NCI-H146 treated with DMSO at 0.1 percent for 48 hours (cell line): ENCODE results near the gene VBP1.
"Not testable (repeated sequence)": the region's sequence is repeated elsewhere in the genome, so short reads cannot be mapped to it uniquely, and the experiment has no call there.

Source experiments
- DNase-seq: peaks from one replicate; lab custom pipeline; 2025; ENCODE audit not compliant: unreplicated experiment; lab: John Stamatoyannopoulos, UW

Gene VBP1, protein sequence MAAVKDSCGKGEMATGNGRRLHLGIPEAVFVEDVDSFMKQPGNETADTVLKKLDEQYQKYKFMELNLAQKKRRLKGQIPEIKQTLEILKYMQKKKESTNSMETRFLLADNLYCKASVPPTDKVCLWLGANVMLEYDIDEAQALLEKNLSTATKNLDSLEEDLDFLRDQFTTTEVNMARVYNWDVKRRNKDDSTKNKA

DNA sequence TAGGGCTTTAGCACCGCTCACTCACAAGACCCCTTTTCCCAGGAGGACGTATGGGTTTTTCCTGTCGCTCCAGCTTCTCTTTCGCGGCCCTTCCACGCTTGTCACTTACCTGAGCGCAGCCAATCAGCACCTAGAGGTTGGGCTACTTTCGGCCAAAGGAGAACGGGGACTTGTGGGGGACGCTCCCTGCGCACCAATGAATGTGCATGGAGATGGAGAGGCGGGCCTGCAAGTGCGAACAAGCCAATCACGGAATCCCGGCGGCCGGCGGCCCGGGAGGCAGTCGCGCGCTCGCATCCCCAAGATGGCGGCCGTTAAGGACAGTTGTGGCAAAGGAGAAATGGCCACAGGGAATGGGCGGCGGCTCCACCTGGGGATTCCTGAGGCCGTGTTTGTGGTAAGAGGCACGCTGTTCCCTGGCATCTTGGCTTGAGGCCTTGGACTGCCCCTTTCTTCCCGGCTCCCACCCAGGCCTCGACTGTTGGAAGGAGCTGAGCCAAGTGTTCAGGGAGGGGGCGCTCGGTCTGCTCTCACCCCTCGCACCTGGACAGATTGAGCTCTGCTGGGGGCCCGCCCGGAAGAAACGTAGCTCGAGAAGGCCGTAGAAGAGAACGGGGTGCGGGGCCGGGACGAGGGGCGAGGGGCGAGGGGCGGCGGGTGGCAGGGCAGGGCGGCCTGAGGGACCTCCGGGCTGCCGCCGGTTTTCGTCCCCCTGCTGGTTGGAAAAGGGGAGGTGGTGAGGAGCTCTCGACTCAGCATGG, at the start of gene VBP1:
Gene VBP1, plus strand, starts transcription at position 282 of the 761 bp plus-strand sequence. Its CDS starts 23 bp downstream, at position 305.
- peak; percentile 88 for DNase-seq

DNA sequence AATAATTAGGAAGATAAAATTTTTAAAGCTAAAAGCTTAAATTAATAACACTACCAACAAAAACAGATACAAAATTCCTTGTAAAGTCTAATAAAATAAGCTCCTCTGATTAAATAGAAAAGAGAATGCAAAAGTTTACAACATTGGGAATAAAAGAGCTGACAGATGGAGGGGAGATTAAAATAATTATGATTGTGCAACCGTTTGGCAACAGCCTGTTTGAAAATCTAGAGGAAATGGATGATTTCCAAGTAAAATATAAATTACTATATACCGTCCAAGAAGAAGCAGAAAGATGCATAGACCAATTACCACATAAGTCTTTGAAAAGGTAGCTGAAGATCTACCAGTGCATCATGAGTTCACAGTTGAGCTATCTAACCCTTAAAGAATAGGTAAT, 46.4 kb upstream of the VBP1 start:
- DNase-seq, result no peak

DNA sequence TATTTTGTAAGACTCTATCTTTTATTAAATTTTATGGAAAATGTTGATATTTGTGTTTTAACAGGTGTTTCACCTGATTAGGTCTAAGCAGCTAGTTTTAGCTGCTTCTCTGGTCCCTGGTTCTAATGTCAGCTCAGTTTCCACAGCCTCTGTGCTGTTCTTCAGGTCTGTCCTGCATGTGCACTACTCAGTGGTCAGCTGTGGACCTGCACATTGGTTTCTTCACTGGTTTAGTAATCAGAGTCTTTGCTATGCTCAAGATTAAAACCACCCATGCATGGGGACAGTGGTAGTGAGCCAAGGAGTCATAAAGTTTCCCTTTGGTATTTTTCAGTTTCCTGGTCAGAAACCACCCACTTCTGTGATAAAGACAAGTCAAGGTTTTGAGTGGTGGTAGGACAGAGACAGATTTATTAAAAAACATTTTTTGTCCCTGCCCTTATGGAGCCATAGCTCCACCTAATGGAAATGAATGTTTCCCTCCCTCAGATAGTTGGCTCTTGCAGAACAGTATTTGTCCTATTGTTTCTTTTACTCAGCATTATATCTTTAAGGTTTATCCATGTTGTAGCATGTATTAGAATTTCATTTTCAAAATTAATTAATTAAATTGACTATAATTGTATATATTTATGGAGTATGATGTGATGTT, 36.8 kb upstream of the VBP1 start:
- no peak for DNase-seq

DNA sequence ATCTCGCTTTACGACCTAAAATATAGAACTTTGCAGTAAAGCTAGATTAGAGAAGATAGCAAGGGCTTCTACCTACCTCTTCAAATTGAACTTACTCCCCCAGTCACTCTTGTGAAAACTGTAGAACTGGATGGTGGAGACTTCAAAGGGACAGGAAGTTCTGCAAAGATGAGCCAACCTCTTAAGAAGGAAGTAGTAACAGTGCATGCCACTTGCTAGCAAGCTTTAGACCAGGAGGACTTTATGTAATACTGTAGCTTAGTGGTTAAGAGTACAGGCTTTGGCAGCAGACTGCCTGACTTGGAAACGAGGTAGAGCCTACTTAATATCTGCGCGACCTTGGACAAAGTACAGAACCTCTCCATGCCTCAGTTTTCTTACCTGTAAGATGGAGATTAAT, 27.5 kb upstream of the VBP1 start:
- DNase-seq, result no peak

DNA sequence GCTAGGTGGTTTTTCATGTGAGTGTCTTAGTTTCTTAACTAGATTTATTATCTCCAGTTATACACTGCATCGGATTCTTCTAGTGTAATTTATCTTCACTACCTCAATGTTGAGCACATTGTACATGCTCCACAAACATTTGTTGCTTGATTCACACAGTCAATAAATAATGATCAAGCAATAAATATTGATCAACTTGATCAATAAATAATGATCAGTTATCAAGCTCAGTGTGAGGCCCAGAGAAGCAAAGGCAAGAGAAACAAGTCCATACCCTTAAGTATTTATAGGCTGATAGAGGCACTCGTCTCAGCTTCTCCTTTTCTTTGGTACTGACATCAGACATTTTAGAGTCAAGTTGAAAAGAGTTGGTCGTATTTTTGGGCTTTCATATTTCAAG, 5.1 kb upstream of the VBP1 start:
- DNase-seq, result no peak

DNA sequence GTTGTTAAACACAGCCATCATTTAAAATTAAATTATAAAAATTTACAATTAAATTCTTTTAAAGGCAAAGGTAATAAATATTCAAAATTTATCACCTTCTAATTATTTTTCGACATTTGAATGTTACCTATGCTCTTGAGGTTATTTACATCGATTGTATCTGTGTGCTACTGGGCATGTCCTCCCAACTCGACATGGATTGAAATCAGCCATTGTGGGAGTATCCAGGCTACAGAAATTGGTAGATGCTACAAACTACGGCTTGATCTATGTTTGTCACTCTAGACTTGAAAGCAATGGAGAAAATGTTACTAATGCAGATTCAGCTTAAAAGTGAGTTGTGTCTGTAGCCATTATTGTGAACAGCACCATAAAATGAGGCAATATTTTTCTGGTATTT, 2.5 kb upstream of the VBP1 start:
- no peak for DNase-seq

DNA sequence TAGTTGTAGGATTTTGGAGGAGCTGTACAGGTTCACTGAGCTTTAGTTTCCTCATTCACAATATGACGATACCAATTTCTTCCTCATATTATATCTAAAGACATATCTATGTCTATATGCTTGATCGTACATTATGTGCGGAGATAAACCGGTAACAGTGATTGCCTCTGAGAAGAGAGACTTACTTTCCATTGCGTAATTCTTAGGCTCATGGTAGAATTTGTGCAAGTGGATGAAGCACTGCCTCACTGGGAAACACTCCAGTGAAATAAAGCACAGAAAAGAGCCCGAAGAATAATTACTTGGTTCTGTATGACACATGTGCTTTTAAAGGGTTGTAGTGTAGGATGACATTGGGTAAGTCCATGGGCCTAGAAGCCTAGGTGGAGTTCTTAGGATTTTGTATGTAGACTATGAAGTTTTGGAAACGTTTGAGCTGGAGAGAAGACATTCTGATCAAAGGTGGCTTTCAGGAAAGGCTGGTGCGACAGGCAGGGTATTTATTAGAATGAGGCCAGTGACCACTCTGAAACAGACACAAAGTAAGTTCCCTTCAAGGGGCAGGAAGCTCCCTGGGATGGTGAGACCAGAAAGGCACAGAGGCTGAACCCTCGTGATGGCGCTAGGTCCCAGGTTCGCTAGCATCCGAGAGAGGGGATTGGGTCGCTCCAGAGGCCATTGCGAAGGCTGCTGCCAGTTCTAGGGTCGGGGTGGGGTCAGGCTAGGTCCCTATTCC, 649 bp upstream of the VBP1 start:
- no peak for DNase-seq

DNA sequence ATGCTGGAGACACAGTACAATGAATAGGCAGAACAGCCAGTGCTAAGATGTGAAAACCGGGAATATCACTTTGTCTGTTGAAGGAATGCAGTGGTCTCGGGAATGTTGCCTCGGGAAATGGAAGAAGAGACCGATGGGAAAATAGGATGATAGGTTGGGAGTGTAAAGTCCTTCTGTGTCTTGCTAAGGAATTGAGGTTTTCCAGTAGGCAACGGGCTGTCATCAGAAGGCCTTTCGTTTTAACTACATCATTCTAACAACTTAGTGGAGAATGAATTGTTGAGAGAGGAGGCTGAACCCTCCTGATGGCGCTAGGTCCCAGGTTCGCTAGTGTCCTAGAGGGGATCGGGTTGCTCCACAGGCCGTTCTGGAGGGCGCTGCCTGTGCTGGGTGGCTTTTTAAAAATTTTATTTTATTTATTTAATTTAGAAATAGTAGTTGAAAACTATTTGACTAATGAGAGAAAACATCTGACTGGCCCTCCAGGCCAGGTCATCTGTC, 730 bp downstream of the VBP1 start:
- peak; percentile 17 for DNase-seq

DNA sequence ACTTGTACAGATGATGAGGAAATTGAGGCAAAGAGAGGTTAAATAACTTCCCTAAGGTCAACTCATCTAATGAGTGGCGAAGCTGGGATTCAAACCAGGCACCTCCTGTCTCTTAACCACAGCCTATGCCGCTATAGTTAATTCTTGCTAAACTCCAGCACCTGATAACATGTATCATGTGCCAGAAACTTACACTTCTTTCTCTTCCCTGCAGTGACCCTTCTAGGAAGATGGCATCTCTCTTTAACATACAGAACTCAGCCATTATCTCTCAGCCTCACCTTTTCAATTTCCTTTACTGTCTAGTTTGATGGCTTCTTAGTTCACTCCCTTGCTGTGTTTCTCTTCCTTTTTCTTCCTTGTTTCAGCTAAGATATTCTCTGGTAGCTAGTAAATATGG, 2.5 kb downstream of the VBP1 start:
- DNase-seq, result no peak

DNA sequence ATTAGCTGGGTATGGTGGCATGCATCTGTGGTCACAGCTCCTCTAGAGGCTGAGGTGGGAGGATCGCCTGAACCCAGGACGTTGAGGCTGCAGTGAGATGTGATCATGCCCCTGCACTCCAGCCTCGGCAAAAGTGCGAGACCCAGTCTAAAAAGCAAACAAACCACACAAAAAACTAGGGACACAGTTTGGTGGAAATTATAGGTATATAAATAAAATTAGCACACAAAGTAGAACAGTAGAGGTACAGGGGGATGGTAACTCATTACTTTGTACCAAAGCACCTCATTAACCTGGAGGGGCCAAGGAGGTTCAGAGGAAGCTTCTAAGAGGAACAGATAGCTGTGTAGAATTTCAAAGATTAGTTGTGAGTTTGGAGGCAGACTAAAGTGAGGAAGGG, 5.1 kb downstream of the VBP1 start:
- no peak for DNase-seq

DNA sequence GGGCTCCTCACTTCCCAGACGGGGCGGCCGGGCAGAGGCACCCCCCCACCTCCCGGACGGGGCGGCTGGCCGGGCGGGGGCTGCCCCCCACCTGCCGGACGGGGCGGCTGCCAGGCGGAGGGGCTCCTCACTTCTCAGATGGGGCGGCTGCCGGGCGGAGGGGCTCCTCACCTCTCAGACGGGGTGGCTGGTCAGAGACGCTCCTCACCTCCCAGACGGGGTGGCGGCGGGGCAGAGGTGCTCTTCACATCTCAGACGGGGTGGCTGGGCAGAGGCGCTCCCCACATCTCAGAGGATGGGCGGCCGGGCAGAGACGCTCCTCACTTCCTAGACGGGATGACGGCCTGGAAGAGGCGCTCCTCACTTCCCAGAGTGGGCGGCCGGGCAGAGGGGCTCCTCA, 7.5 kb downstream of the VBP1 start:
- not testable (repeated sequence) for DNase-seq

DNA sequence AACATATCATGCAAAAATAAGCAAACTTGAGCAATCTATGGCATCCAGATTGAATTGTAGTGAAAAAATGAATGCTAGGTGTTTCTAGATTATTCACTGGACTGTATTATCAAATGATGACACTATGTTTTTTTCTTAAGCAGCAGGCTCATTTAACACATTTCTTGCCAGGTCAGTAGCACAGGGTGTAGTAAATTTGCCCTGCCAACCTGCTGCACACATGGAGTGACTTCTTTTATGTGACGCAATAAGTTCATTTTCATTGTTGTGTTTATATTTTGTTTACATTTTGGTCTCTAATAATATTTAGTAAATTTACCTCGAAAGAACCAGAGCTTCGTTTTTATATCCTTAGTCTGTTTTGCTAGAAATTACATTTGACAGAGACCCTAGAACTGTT, 9.5 kb downstream of the VBP1 start:
- DNase-seq, result no peak

DNA sequence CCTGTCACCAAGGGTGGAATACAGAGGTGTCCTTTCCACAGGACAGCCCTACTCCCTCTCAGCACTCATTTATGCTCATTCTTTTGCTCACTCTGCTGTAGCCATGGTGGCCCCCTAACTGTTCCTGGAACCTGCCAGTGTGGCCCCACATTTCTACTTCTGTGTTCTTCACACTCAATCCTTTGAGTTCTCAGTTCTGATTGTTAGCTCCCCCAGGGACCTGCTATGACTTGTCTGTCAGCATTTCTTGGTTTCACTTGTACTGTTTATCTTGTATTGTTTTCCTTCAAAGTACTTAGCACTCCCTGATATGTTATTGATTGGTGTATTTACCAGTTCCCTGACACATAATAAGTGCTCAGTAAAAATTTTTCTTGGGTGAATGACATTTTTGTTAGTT, 14.9 kb downstream of the VBP1 start:
- DNase-seq, result no peak

DNA sequence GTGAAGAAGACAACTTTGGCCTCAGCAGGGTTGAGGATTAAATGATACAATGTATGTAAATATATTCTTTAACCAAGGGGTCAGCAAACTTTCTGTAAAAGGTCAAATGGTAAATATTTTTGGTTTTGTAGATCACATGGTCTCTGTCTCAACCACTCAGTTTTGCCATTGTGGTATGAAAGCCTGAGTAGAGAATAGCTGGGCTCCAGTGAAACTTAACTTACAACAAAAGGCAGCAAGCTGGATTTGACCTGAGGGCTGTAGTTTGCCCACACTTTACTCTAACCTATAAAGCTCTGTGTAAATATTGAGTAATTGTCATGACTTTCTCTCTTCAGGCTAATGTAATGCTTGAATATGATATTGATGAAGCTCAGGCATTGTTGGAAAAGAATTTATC, 19.6 kb downstream of the VBP1 start:
- no peak for DNase-seq

DNA sequence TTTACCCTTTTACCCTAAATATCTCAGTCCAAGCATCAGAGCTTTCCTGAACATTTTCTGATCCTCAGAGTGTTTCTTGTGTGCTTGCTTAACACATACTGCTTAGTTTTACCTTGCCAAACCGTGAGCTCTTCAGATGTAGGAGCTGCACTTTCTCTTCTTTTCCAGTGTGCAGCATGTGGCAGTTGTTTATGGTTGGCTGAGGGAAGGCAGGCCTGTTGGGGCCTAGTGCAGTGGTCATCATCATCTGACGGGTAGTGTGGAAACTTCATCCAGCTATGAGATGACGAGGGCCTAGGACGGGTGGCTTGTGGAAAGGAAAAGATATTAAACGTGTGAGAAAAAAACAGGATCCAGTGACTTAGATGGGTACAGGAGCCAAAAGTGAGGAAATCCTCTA, 21.5 kb downstream of the VBP1 start:
- DNase-seq, result no peak

DNA sequence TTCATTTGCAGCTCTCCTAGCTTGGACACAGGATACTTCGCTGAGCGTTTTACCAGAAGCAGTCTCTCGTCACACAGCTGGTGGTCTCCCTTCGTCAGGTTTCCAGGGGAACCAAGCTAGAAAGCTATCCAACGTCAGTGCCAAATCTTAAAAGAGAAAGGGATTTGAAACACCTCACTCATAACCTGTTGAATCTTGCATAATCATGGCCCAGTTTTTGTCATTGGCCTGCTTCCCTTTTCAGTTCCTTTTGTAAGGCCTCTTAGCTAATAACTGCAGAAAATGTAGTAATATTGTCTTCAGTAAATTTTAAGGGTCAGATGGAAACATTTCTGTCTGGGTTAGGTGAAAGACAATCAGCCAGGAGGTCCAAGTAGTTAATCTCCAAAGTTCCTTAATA, 26.0 kb downstream of the VBP1 start:
- no peak for DNase-seq

DNA sequence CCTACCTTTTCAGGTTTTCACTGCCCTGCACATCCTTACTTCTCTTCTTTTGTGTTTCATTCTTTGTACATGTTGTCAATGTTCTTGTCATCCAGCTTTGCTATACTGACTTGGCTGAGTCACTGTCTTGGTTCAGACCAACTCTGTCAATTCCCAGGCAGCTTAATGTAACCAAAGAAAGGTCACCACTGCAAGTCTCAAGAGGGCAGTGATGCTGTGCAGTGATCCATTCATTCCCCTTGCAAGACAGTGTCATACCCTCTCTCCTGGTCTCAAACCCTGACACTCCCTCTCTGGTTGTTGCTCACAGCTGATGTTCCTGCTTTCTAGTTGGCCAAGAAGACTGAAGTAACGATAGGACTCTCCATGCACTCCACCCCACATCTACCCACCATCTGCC, 30.5 kb downstream of the VBP1 start:
- DNase-seq, result no peak

DNA sequence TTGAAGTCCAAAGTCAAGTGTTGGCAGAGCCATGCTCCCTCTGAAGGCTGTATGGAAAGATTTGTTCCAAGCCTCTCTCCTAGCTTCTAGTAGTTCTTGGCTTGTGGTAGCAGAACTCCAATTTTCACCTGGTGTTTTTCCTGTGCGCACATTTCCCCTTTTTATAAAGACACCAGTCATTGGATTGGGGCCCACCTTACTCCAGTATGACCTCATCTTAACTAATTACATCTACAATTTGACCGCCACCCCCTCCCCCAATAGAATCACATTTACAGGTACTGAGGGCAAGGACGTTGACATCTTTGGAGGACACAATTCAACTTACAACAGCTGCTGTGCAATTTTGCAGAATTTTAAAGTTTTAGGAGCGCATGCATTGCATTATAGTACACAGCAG, 31.2 kb downstream of the VBP1 start:
- no peak for DNase-seq

DNA sequence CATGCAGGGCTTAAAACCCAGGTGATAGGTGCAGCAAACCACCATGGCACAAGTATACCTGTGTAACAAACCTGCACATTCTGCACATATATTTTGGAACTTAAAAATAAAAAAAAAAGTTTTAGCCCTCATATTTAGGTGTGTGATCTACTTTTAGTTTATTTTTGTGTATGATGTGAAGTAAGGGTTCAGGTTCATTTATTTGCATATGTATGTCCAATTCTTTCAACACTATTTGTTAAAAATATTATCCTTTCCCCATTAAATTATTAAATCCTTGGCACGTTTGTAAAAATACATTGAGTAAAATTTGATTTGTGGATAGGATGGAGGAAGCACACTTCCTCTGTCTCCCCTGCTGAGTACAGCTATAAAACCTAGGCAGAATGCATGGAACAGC, 35.1 kb downstream of the VBP1 start:
- no peak for DNase-seq

DNA sequence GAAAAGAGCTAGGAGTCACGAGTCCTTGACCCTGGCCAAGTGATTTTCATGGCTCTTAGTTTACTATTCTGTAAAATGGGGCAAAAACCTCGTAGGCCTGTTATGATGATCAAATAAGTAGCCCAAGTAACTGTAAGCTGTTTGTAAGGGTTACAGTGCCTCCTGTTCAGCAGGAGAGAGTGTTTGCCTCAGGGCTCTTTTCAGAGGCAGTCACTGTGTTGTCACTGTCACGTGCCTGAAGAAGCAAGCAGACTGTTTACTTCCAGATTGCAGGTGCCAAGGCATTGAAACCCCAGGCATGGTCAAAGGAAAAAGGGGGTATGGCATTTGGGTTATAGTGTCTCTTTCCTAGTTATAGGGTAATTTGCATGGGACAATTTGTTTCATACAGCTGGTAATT, 43.5 kb downstream of the VBP1 start:
- no peak for DNase-seq

DNA sequence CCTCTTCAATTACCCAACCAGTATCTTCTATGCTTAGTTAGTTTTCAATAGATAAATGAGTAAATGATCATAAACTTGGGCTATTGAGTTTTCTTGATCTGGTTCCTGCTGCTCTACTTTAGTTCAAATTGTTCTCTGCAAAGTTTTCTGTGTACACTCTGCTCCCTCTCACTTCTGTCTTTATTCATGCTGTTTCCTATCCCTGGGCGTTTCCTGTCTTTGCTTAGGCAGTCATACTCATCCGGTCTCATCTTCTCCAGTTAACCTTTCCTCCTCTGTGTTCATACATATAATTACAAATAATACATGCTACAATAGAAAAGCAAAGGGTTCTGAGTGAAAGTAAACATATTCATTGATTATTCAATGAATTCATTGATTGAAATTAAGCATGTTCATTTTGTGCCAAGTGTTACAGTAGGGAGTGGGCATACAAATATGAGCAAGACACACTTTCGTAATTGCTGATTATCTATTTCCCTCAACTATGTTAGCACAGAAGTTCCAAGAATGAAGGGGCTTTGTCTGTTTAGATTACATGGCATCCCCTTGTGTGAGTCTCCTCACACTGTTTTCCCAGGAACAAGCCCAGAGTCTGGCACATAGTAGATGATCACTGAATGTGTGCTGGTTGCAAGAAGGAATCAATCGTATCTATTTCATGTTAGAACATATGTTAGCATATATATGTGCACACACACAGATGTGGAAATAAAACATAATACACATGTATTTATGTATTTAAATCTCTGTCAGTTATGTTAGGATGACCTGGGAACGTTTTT, 46.9 kb downstream of the VBP1 start:
- DNase-seq, result peak; percentile 28
